ENCODE measurements around the gene PACSIN2.
"Not testable (repeated sequence)": the region's sequence is repeated elsewhere in the genome, so short reads cannot be mapped to it uniquely, and the experiment has no call there.

PACSIN2 gene

DNA sequence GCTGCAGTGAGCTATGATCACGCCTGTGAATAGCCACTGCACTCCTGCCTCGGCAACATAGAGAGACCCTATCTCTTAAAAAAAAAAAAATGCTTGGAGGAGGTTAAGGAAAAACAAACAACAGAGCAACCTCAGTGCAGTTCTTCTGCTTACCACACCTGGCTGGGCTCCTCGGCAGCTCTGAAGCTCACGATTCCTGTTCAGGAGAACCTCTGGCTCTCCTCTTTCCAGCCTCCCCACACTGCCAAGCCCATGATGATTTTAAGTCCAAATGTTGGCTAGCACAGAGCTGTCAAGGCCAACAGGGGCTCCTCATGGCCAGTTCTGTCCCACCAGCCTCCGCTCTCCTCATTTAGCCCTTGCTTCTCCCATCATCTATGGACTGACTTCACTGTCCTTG is 88.2 kb downstream of the PACSIN2 start:
- no peak for DNase-seq (ENCODE audit: low read depth)
- no peak overlapping the region for H3K4me3 ChIP-seq (ENCODE audit: control insufficient read depth, low read depth, low read length)
- TF ChIP-seq CTCF (IDR thresholded peaks at IDR 0.05; ENCODE audit: control insufficient read depth, insufficient read depth, low read depth, low read length, missing control alignments): no peak

GRCh38 chr22:42926104-42926503 is 88.8 kb downstream of the PACSIN2 start:
- no peak overlapping the region for H3K4me3 ChIP-seq (ENCODE audit: control insufficient read depth, low read depth, low read length)
- TF ChIP-seq CTCF (IDR thresholded peaks at IDR 0.05; ENCODE audit: control insufficient read depth, insufficient read depth, low read depth, low read length, missing control alignments): no peak
- DNase-seq (ENCODE audit: low read depth): no peak

- no peak for TF ChIP-seq CTCF (IDR thresholded peaks at IDR 0.05; ENCODE audit: control insufficient read depth, insufficient read depth, low read depth, low read length, missing control alignments)
- H3K4me3 ChIP-seq (ENCODE audit: control insufficient read depth, low read depth, low read length): no peak overlapping the region
- DNase-seq (ENCODE audit: low read depth): no peak
Measured at GRCh38 chr22:42925598-42925997, 89.4 kb downstream of the PACSIN2 start.

- not testable (repeated sequence) for DNase-seq (ENCODE audit: low read depth); H3K4me3 ChIP-seq (ENCODE audit: control insufficient read depth, low read depth, low read length)
Measured at GRCh38 chr22:42925031-42925430, 89.9 kb downstream of the PACSIN2 start.

- DNase-seq (ENCODE audit: low read depth): no peak
- TF ChIP-seq CTCF (IDR thresholded peaks at IDR 0.05; ENCODE audit: control insufficient read depth, insufficient read depth, low read depth, low read length, missing control alignments): no peak
- no peak overlapping the region for H3K4me3 ChIP-seq (ENCODE audit: control insufficient read depth, low read depth, low read length)
Measured at GRCh38 chr22:42924436-42924835, 90.5 kb downstream of the PACSIN2 start.

GRCh38 chr22:42922374-42923191 is 92.4 kb downstream of the PACSIN2 start:
- no peak for DNase-seq (ENCODE audit: low read depth)
- no peak for TF ChIP-seq CTCF (IDR thresholded peaks at IDR 0.05; ENCODE audit: control insufficient read depth, insufficient read depth, low read depth, low read length, missing control alignments)
- no peak overlapping the region for H3K4me3 ChIP-seq (ENCODE audit: control insufficient read depth, low read depth, low read length)

DNA sequence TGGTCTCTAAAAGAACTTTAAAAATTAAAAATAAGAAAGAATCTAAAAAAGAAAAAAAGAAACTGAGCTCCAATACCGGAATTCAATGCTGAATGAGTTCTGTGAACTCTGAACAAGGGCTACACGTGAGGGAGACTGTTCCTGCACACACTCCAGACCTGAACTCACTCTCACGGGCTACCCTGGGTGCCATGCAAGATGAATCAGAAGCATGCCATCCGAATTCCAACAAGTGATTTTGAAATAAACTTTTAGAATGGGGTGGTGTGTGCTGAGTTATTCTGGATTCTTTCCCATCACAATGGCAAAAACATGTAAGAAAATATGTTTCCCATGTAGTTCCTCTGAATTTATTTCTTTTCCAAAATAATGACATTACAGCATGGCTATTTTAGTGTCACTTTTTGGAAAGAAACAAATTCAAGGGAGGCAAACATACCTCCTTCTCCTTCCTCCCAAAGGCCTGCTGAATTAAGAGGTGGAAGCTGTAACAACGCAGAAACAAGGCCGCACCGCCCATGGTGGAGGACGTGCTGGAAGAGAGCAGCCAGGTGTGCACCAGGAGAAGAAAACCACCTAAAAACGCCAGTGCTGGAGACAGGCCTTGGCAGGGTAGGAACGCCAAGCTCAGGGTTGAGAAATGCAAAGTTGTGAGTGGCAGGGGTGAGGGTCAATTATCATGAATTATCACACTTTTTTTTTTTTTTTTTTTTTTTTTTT is 94.7 kb downstream of the PACSIN2 start:
- no peak overlapping the region for H3K4me3 ChIP-seq (ENCODE audit: control insufficient read depth, low read depth, low read length)
- DNase-seq (ENCODE audit: low read depth): peak; percentile 39
- TF ChIP-seq CTCF (IDR thresholded peaks at IDR 0.05; ENCODE audit: control insufficient read depth, insufficient read depth, low read depth, low read length, missing control alignments): no peak
